ENCODE data around the gene ZP2. TPM values are rescaled to one million over a fixed set of nuclear protein-coding genes. Genes with fewer than 3 reads are reported as not detected.
"Not testable (repeated sequence)": the region's sequence is repeated elsewhere in the genome, so short reads cannot be mapped to it uniquely, and the experiment has no call there.

The ZP2 gene
- total RNA-seq, 4 donors from 2014 or later, result not detected

GRCh38 chr16:21179126-21179982 is 32.0 kb downstream of the ZP2 start:
- 69 to 90% methylated on average over 2 to 11 of the region's 13 CpGs for WGBS, 2 donors (ENCODE audit: low coverage in 1 of 2)
- Histone ChIP-seq H3K9me3 (no peaks in the 10 kb centered on the region), H3K4me3 (no peak overlapping the region), H3K27me3 (no peaks in the 10 kb centered on the region), H3K27ac (peak overlapping the region in 1 of 4 donors; percentile 7), H3K4me1 (no peaks in the 10 kb centered on the region), H3K36me3 (peaks cover 10 to 92% of the 10 kb centered on the region in 2 donors)
- no peak for TF ChIP-seq POLR2A (IDR thresholded peaks at IDR 0.05)
- TF ChIP-seq EP300 (IDR thresholded peaks at IDR 0.05), result no peak
- no peak for TF ChIP-seq CTCF (IDR thresholded peaks at IDR 0.05)
- TF ChIP-seq POLR2AphosphoS5 (IDR thresholded peaks at IDR 0.05), result no peak
- no peak for ATAC-seq

GRCh38 chr16:21175397-21175796 is 36.0 kb downstream of the ZP2 start:
- no peak for ATAC-seq
- H3K36me3 ChIP-seq, result peaks cover 10 to 100% of the 10 kb centered on the region in 2 donors
- H3K27ac ChIP-seq, result no peak overlapping the region
- no peak overlapping the region for H3K4me3 ChIP-seq
- H3K27me3 ChIP-seq, result no peaks in the 10 kb centered on the region
- TF ChIP-seq POLR2A (IDR thresholded peaks at IDR 0.05) (no peak), POLR2AphosphoS5 (IDR thresholded peaks at IDR 0.05) (no peak), EP300 (IDR thresholded peaks at IDR 0.05) (no peak), CTCF (IDR thresholded peaks at IDR 0.05) (no peak)
- 83 to 91% methylated on average over 1 of the region's 1 CpG for WGBS, 2 donors (ENCODE audit: low coverage in 1 of 2)
- no peaks in the 10 kb centered on the region for H3K4me1 ChIP-seq
- H3K9me3 ChIP-seq, result no peaks in the 10 kb centered on the region

- no peak for TF ChIP-seq EP300 (IDR thresholded peaks at IDR 0.05)
- TF ChIP-seq CTCF (IDR thresholded peaks at IDR 0.05), result no peak
- TF ChIP-seq POLR2A (IDR thresholded peaks at IDR 0.05), result no peak
- TF ChIP-seq POLR2AphosphoS5 (IDR thresholded peaks at IDR 0.05), result no peak
- Histone ChIP-seq H3K27ac (no peak overlapping the region), H3K9me3 (no peaks in the 10 kb centered on the region), H3K36me3 (peaks cover 3 to 85% of the 10 kb centered on the region in 2 donors), H3K4me1 (peaks cover 0 to 19% (median 0%) of the 10 kb centered on the region in 3 donors), H3K27me3 (no peaks in the 10 kb centered on the region), H3K4me3 (no peak overlapping the region)
- WGBS, 2 donors (ENCODE audit: low coverage in 1 of 2), result 79 to 100% methylated on average over 3 of the region's 3 CpGs
- ATAC-seq, result no peak
Measured at GRCh38 chr16:21172650-21173049, 38.7 kb downstream of the ZP2 start.

- H3K9me3 ChIP-seq, H3K4me3 ChIP-seq, H3K27me3 ChIP-seq, ATAC-seq, H3K27ac ChIP-seq: not testable (repeated sequence)
- peaks cover 0 to 34% (median 0%) of the 10 kb centered on the region in 3 donors for H3K4me1 ChIP-seq
- peaks cover under 1 to 83% of the 10 kb centered on the region in 2 donors for H3K36me3 ChIP-seq
- 94 to 98% methylated on average over 3 to 7 of the region's 8 CpGs for WGBS, 2 donors (ENCODE audit: low coverage in 1 of 2)
Measured at GRCh38 chr16:21170116-21170515, 41.3 kb downstream of the ZP2 start.

- TF ChIP-seq POLR2AphosphoS5 (IDR thresholded peaks at IDR 0.05) (no peak), CTCF (IDR thresholded peaks at IDR 0.05) (no peak), EP300 (IDR thresholded peaks at IDR 0.05) (no peak), POLR2A (IDR thresholded peaks at IDR 0.05) (no peak)
- Histone ChIP-seq H3K4me1 (peaks cover 0 to 41% (median 4%) of the 10 kb centered on the region in 3 donors), H3K9me3 (no peaks in the 10 kb centered on the region), H3K4me3 (no peak overlapping the region), H3K27ac (no peak overlapping the region), H3K36me3 (peaks cover 0 to 83% of the 10 kb centered on the region in 2 donors), H3K27me3 (no peaks in the 10 kb centered on the region)
- WGBS, 2 donors (ENCODE audit: low coverage in 1 of 2), result 89 to 100% methylated on average over 3 to 4 of the region's 5 CpGs
- no peak for ATAC-seq
Measured at GRCh38 chr16:21169249-21169981, 42.0 kb downstream of the ZP2 start.

Data from gastroesophageal sphincter (tissue), 4 donors.